ENCODE measurements around the gene PKP1. TPM values are rescaled to one million over a fixed set of nuclear protein-coding genes. Genes with fewer than 3 reads are reported as not detected.

The PKP1 gene
- total RNA-seq, 1 experiment from 2014 or later: not detected

DNA sequence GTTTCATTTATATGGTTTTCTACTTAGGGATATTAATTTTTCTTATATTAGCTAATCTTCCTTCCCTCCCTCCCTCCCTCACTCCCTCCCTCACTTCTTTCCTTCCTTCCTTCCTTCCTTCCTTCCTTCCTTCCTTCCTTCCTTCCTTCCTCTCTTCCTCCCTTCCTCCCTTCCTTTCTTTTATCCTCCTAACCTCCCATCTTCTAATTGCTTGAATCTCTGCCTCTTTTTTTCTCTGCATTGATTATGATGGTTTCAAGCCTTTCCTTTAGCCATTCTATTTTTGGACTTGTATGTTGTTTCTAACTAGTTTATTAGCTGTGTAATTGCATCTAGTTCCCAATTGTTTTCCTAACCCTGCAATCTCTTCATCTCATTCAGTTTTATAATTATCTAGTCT lies 17.0 kb upstream of the PKP1 start:
- CTCF ChIA-PET: interaction anchor here (0.9 kb wide), 1 partner anchor 23 kb away, joined by 3 read pairs; no protein-coding TSS in a partner anchor
- no peaks in the 10 kb centered on the region for H3K36me3 ChIP-seq (ENCODE audit: control insufficient read depth, insufficient read depth, low read length)
- no peak overlapping the region for H3K27ac Mint-ChIP-seq (ENCODE audit: unreplicated experiment)
- no peaks in the 10 kb centered on the region for H3K9me3 ChIP-seq
- intact Hi-C loops (cut with micrococcal nuclease; ENCODE audit: unreplicated experiment): loop anchor here (5.0 kb wide), 2 partner anchors 41 to 96 kb away; no protein-coding TSS in a partner anchor
- H3K4me3 Mint-ChIP-seq (ENCODE audit: unreplicated experiment): no peak overlapping the region
- TF ChIP-seq, protein P1, sequence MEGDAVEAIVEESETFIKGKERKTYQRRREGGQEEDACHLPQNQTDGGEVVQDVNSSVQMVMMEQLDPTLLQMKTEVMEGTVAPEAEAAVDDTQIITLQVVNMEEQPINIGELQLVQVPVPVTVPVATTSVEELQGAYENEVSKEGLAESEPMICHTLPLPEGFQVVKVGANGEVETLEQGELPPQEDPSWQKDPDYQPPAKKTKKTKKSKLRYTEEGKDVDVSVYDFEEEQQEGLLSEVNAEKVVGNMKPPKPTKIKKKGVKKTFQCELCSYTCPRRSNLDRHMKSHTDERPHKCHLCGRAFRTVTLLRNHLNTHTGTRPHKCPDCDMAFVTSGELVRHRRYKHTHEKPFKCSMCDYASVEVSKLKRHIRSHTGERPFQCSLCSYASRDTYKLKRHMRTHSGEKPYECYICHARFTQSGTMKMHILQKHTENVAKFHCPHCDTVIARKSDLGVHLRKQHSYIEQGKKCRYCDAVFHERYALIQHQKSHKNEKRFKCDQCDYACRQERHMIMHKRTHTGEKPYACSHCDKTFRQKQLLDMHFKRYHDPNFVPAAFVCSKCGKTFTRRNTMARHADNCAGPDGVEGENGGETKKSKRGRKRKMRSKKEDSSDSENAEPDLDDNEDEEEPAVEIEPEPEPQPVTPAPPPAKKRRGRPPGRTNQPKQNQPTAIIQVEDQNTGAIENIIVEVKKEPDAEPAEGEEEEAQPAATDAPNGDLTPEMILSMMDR (IDR thresholded peaks at IDR 0.05; ENCODE audit: insufficient read depth in 1 of 2, low read depth in 1 of 2, low read length in 1 of 2, severe bottlenecking in 1 of 2, unreplicated experiment in 1 of 2): no peak
- no TSS peak for BruUV-seq (replicated peaks)
- H3K27me3 ChIP-seq (replicated peaks; ENCODE audit: control insufficient read depth, insufficient read depth, low read length): no peaks in the 10 kb centered on the region; the same call in 1 of the 2 replicates
- POLR2A ChIA-PET: no interaction called here
- no peaks in the 10 kb centered on the region for H3K9me3 Mint-ChIP-seq (ENCODE audit: unreplicated experiment)
- no peak for DNase-seq
- no peaks in the 10 kb centered on the region for H3K4me1 ChIP-seq
- H3K36me3 Mint-ChIP-seq (ENCODE audit: insufficient read depth, unreplicated experiment): no peaks in the 10 kb centered on the region
- no peak overlapping the region for H3K4me3 ChIP-seq (ENCODE audit: low read depth, low read length)
- peaks cover 24% of the 10 kb centered on the region for H3K27me3 Mint-ChIP-seq (ENCODE audit: insufficient read depth, unreplicated experiment)
- H3K4me1 Mint-ChIP-seq (ENCODE audit: low read depth, unreplicated experiment): no peaks in the 10 kb centered on the region

DNA sequence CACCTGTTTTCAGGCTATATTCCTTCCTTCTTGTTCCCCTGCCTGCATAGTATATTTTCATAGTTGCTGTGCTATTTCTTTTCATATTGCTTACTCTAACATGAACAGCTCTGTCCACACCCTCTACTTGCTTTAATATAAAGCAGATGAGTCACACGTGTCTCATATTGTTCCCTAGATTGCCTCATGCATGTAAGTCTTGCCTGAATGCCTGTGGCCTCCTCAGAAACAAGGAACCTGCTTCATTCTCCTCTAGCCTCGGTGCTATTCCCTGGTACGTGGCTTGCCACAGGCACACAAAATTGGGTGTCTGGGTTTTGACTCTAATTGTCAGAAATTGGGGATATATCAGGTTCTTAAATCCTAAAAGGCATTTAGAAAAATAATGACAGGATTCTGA lies 16.5 kb upstream of the PKP1 start:
- Histone ChIP-seq H3K4me3 (ENCODE audit: low read depth, low read length) (no peak overlapping the region), H3K9me3 (no peaks in the 10 kb centered on the region), H3K4me1 (no peaks in the 10 kb centered on the region), H3K36me3 (ENCODE audit: control insufficient read depth, insufficient read depth, low read length) (no peaks in the 10 kb centered on the region), H3K27me3 (replicated peaks; ENCODE audit: control insufficient read depth, insufficient read depth, low read length) (no peaks in the 10 kb centered on the region; the same call in 1 of the 2 replicates)
- H3K27ac Mint-ChIP-seq (ENCODE audit: unreplicated experiment): no peak overlapping the region
- intact Hi-C loops (cut with micrococcal nuclease; ENCODE audit: unreplicated experiment): loop anchor here (5.0 kb wide), 2 partner anchors 41 to 96 kb away; no protein-coding TSS in a partner anchor
- BruUV-seq (replicated peaks): no TSS peak
- no peaks in the 10 kb centered on the region for H3K4me1 Mint-ChIP-seq (ENCODE audit: low read depth, unreplicated experiment)
- H3K9me3 Mint-ChIP-seq (ENCODE audit: unreplicated experiment): no peaks in the 10 kb centered on the region
- no peak overlapping the region for H3K4me3 Mint-ChIP-seq (ENCODE audit: unreplicated experiment)
- H3K27me3 Mint-ChIP-seq (ENCODE audit: insufficient read depth, unreplicated experiment): peaks cover 24% of the 10 kb centered on the region
- no peak for DNase-seq
- no peaks in the 10 kb centered on the region for H3K36me3 Mint-ChIP-seq (ENCODE audit: insufficient read depth, unreplicated experiment)
- TF ChIP-seq, protein P1 (IDR thresholded peaks at IDR 0.05; ENCODE audit: insufficient read depth in 1 of 2, low read depth in 1 of 2, low read length in 1 of 2, severe bottlenecking in 1 of 2, unreplicated experiment in 1 of 2): no peak
- ChIA-PET CTCF (interaction anchor here (0.9 kb wide), 1 partner anchor 23 kb away, joined by 3 read pairs; no protein-coding TSS in a partner anchor), POLR2A (no interaction called here)

DNA sequence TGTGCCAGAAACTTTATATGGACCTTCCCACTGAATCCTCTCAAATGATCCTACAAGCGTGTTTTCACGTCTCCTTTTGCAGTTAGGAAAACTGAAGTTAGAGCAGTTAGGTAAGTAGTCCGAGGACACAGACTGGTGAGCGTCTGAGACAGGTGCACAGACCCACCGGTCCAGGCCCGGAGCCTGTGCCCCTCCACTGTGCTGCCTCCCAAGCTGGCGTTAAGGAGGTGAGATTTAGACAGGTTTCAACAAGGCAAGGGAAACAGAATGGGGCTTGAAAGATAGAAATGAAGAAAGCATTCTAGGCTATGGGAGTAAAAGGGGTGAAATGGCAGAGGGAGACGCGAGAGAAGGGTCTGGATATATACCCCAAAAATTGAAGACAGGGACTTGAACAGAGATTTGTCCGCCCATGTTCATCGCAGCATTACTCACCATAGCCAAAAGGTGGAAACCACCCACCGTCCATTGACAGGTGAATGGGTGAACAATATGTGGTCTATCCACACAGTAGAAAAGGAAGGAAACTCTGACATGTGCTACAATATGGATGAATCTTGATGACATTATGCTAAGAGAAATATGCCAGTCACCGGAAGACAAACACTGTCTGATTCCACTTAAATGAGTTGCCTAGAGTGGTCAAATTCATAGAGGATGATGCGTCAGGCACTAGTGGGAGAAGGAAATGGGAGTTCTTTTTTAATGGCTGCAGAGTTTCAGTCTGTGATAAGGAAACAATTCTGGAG lies 15.7 kb upstream of the PKP1 start:
- intact Hi-C loops (cut with micrococcal nuclease; ENCODE audit: unreplicated experiment): loop anchor here (5.0 kb wide), 2 partner anchors 40 to 95 kb away; no protein-coding TSS in a partner anchor
- Mint-ChIP-seq H3K4me1 (ENCODE audit: low read depth, unreplicated experiment) (no peaks in the 10 kb centered on the region), H3K27me3 (ENCODE audit: insufficient read depth, unreplicated experiment) (peaks cover 24% of the 10 kb centered on the region), H3K36me3 (ENCODE audit: insufficient read depth, unreplicated experiment) (no peaks in the 10 kb centered on the region), H3K27ac (ENCODE audit: unreplicated experiment) (no peak overlapping the region), H3K9me3 (ENCODE audit: unreplicated experiment) (no peaks in the 10 kb centered on the region), H3K4me3 (ENCODE audit: unreplicated experiment) (no peak overlapping the region)
- no peaks in the 10 kb centered on the region for H3K36me3 ChIP-seq (ENCODE audit: control insufficient read depth, insufficient read depth, low read length)
- no peaks in the 10 kb centered on the region; the same call in 1 of the 2 replicates for H3K27me3 ChIP-seq (replicated peaks; ENCODE audit: control insufficient read depth, insufficient read depth, low read length)
- POLR2A ChIA-PET: no interaction called here
- H3K9me3 ChIP-seq: no peaks in the 10 kb centered on the region
- BruUV-seq (replicated peaks): no TSS peak
- DNase-seq: no peak
- no peaks in the 10 kb centered on the region for H3K4me1 ChIP-seq
- CTCF ChIA-PET: no interaction called here
- TF ChIP-seq, protein P1 (IDR thresholded peaks at IDR 0.05; ENCODE audit: insufficient read depth in 1 of 2, low read depth in 1 of 2, low read length in 1 of 2, severe bottlenecking in 1 of 2, unreplicated experiment in 1 of 2): no peak
- no peak overlapping the region for H3K4me3 ChIP-seq (ENCODE audit: low read depth, low read length)
